ACHN (cell line): Measurements from ENCODE around the gene MMD.
"Not testable (repeated sequence)": the region's sequence is repeated elsewhere in the genome, so short reads cannot be mapped to it uniquely, and the experiment has no call there.

ENCODE experiments used
- DNase-seq: peaks from one replicate; pipeline ENCODE4 v3.0.0-alpha.2; 2015
- in situ Hi-C: cut with HindIII; loops from 2 replicates; pipeline ENCODE4 v1.10.0; 2017; ENCODE audit warnings: low sequenced_read_pairs, low pct_ligation_motif_present, low pct_unique_long_range_greater_than_20kb

MMD gene, protein sequence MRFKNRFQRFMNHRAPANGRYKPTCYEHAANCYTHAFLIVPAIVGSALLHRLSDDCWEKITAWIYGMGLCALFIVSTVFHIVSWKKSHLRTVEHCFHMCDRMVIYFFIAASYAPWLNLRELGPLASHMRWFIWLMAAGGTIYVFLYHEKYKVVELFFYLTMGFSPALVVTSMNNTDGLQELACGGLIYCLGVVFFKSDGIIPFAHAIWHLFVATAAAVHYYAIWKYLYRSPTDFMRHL

DNA sequence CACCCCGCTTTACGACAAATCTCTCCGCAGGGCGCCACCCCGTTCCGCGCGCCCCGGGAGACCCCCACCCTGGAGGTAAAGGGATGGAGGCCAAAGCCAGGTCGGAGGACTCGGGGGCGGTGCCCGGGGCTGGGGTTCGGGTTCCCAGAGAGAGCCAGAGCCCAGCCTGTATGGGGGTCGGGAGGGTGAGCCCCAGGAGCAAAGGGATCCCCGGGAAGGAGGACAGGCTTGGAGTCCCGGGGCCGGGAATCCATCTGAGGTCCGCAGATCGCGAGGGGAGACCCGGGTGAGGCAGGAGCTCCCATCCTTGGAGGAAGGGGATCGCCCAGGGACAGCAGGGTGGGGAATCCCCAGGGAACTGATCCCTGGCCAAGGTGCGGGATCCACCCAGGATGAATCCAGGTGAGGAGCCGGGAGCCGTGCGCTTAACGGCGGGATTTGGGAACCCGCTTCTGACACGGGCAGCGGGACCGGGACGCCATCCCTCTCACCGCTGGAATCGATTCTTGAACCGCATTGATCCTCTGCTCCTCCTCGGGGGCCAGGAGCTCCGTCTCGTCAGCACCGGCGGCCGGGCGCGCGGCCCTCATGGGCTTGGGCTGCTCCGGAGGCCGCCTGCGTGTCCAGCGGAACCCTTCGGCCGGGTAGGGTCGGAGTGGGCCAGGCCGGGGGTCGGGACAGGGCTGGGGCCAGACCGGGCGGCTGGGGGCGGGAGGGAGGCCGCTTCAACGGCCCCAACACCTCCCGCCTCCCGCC is at the start of gene MMD:
TSS of gene MMD (minus strand) at position 657 of the 756 bp plus-strand sequence. CDS start at position 517, 140 bp downstream.
- DNase-seq = no peak
- in situ Hi-C loops = no loop called here

DNA sequence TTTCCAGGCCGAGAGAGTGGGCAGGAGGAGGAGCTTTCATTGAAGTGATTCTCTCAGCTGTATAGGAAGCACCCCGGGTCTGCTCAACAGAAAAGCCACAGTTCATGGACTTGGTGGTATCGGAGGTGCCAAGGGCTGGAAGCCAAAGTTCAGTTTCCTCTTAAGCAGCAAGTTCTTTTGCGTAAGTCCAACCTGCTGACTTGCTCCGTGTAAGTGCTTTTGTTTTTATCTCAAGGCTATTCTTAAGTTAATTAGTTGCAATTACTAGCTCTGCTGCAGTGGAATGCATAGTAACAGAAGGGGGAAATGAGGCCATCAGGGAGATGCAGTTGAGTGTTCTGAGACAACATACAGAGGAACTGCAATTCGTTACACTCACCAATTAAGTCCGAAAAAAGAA is 45.0 kb upstream of the MMD start:
- DNase-seq = no peak
- in situ Hi-C loops = no loop called here

DNA sequence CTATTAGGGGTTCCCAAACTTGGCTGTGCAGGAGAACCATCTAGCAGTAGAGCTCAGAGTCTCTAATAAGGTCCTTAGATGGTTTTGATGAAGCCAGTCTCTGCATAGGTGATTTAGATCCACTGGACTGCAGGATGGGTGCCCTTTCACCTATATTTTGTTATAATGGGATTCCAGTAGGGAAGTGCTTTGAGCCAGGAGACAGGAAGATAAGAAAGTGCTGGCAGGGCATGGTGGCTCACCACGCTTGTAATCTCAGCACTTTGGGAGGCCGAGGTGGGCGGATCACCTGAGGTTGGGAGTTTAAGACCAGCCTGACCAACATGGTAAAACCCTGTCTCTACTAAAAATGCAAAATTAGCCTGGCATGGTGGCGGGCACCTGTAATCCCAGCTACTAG is 44.1 kb upstream of the MMD start:
- in situ Hi-C loops, DNase-seq: not testable (repeated sequence)

DNA sequence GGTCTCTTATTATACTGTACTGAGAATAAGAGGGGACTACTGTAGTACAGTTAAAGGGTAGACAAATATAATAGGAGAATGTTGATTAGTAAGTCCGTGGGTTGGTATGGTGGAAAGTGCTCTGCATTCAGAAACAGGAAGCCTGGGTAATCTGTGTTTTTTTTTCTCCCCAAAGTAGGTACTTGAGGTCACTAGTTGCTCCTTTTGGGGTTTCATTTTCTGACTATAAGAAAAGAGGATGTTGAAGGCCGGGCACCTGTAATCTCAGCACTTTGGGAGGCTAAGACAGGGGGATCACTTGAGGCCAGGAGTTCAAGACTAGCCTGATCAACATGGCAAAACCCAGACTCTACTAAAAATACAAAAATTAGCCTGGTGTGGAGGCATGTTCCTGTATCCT is 42.0 kb upstream of the MMD start:
- in situ Hi-C loops = no loop called here
- DNase-seq = no peak

DNA sequence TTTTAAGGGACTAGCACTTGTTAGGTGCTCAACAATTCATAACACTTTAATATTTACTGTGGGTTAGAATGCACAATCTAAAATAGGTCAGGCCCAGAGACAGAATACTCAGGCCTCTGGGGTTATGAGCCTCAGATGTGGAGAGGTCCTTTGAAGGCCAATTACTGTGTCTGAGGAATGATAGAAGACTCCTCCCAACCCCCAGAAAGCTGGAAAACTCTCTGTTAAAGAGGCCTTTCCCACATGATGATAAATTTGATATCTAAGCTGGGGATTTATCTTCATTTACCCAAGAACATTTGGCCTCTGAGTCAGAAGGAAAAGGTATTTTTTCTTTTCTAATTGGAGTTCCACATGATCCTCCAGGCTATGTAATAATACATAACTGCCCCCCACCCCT is 41.1 kb upstream of the MMD start:
- in situ Hi-C loops = no loop called here
- DNase-seq = no peak

DNA sequence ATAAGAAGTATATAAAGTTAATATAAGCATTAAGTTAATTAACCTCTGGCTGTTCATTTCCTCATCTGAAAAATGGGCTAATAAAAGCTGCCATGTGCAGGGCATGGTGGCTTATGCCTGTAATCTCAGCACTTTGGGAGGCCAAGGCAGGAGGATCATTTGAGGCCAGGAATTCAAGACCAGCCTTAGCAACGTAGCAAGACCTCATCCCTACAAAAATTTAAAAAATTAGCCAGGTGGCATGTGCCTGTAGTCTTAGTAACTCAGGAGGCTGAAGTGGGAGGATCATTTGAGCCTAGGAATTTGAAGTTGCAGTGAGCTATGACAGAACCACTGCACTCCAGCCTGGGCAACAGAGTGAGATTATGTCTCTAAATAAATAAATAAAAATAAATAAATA is 40.6 kb upstream of the MMD start:
- in situ Hi-C loops = no loop called here

DNA sequence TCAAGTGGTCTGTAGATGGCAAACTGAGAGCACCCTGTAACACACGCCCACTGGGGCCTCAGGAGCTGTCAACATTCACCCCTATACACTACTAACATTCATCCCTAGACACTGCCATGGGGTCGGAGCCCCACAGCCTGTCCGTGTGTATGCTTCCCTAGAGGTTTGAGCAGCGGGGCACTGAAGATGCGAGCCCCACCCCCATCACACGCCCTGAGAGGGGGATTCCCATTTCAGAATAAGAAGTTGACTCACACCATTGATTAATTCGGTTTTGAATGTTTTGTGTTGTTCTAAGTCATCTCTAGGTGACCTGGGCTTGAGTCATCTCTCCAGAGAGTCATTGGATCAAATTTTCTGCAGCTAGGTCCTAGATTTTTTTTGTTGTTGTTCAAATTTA is 37.3 kb upstream of the MMD start:
- in situ Hi-C loops = no loop called here

More for the DNA sequence above, 40.6 kb upstream of the MMD start:
- no peak for DNase-seq

DNA sequence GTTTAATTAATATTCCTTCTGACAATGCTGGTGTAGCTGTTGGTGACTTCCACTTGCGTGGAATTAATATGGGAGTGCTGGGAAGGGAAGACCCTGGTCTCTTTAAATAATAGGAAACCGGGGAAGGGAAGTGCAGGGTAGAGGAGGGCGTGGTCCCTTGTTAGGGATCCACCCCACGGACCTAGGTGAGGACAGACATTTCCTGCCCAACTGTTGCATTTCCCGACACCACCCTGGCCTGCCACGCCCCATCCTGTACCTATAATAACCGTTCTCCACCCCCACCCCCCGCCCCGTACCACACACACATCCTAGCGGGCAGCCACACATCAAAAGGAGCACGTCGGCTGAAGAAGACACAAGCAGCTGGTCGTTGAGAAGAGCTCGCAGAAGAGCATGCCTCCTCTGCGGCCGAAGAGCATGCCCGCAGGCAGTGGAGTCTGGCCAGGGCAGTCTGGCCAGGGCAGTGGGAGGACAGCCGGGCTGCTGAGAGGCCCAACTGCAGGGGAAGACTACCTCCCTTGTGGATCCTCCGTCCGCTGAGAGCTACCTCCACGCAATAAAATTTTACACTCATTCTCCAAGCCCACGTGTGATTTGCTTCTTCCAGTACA is 36.8 kb upstream of the MMD start:
- no peak for DNase-seq

More for the DNA sequence above, 37.3 kb upstream of the MMD start:
- DNase-seq = peak; percentile 30

DNA sequence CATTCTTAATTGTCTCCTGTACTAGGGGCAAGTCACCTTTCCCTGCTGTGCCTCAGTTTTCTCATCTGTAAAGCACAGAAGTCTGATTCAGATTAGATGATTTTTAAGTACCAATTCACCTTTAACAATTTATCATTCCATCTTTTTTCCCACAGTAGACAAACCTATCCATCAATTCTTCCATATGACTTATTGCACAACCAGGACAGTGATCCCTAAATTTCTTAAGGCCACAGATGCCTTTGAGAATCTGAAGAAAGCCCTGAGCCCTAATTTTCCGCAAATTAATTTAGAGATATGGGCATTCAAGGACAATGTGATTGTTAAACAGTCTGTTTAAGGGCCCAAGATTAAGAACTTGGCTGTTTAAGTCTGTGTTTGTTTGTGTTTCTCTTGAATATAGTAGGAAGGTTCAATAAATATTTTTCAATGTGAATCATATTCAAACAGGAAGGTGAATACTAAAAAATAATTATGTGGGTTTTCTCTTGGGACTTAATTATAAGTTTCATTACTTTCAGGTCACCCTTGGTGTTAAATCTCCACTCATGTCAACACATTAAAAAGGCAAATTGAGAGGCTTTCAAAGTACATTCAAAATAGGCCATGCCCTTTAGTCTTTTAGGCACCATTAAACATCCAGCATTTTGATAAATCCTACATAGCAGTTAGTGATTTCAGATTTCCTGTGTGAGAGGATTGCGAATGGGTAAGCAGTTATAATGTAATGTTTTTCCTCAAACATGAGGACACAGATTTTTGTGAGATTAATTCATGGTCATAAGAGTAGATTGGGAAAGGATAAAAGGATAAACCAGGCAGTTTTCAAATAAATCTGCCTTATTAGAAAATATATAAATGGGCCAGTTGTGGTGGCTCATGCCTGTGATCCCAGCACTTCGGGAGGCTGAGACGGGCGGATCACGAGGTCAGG is 34.9 kb upstream of the MMD start:
- in situ Hi-C loops = no loop called here

More for the DNA sequence above, 36.8 kb upstream of the MMD start:
- in situ Hi-C loops = no loop called here

DNA sequence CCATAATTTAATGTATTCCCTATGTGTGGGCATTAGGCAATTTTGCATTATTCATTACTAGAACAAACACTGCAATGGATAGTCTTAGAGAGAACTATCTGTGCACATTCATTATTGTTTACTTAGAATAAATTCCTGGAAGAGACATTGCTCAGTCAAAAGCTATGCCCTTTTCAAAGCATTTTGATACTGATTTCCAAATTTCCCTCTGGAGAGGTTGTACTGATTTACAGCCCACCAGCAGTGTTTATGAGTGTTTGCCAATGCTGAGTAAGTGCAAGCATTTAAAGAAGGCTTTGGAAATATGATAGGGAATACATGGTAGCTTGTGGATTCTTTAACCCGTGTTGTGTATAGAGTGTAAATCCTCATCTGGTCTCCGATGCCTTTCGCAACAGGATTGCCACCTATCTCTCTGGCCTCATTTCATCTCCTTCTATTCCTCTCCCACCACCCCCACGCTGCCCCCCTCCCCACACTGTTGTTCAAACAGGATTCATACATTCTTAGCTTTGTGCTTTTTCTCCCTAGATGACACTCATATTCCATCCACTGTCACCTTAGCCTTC is 33.4 kb upstream of the MMD start:
- DNase-seq = peak; percentile 65
- in situ Hi-C loops = no loop called here

More for the DNA sequence above, 34.9 kb upstream of the MMD start:
- no peak for DNase-seq

DNA sequence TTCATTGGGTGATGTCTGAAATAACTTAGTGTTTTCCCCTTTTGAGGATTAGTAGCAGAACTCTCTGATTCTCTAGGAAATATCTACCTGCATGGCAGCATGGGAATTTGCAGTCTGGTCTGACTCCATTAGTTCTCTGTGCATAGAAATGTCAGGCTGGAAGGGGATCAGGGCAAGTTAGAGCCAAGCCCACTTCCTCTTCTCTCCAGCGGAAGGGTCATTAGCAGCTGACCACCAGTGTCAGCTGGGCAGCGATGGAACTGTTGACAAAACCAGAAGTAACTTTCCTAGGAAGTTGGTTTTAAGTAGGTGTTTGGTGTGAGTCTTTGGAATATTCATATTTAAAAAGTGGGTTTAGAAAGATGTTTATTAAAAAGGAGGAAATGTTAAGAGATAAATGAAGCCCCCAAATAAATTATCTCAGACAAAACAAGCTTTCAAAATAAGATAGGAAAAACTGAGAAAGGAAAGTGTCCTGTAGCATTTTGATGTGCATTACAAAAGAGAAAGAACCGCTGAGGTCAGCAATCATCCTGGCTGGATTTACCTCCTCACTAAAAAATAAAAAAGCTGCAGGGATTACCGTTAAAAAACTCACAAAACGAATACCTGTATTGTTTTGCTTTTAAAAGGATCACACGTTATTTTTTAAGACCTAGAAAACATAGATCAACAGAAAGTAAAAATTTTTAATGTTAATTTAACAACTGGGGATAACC is 32.4 kb upstream of the MMD start:
- in situ Hi-C loops = no loop called here
- no peak for DNase-seq

DNA sequence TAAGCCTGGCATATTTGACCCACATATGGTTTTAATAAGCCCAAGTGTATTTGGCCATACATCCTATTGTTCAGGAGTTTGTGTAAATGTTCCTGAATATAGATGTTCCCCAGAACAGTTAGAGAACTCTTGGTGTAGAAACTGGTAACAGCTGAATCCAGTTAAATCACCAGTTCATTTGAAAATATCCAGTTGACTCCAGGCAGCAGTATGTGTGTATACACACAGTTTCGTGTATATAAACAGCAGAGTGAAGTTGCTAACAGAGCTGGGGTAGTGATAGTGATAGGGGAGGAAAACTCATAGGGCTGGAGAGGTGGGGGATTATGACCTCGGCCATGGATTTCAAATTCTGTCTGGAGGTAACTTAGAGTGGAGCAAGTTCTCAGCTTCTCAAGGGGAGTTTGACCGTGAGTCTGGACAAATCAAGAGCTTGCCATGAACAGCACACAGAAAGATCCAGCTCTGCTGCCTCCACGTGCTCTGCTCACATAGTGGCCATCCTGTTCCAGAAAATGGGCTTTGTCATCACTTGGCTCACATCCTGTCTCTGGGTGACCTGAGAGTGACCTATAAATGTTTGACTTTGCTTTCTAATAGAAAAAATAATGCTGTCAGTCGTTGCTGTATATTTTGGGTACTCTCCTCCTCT is 30.6 kb upstream of the MMD start:
- DNase-seq = peak; percentile 29
- in situ Hi-C loops = no loop called here

DNA sequence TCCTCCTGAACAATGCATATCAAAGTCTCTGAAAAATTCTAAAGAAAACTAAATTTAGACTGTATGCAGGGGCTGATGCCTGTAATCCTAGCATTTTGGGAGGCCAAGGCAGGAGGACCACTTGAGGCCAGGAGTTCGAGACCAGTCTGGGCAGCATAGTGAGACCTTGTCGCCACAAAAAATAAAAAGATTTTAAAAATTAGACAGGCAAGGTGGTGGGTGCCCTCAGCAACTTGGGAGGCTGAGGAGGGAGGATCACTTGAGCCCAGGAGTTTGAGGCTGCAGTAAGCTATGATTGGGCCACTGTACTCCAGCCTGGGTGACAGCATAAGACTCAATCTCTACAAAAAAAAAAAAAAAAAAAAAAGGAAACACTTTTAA is 30.1 kb upstream of the MMD start:
- no peak for DNase-seq
- in situ Hi-C loops = no loop called here

DNA sequence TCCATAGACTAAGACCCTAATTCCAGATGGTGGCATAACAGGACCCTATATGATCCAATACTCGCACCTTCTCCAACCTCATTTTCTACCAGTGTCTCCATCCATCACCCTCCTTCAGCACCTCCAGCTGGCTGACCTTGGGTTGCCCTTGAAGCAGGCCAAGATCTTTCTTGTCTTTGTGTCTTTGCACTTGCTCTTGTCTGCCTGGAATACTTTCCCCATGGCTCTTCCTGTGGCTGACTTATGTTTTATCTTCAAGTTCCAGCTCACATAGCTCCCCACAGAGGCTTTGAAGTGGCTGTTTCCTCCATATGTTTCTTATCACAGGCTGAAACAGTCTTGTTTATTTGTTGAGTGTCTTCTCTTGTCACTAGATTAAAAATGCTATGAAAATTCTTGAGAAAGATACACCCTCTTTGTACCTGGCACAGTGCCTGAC is 29.6 kb upstream of the MMD start:
- DNase-seq = no peak
- in situ Hi-C loops = no loop called here

DNA sequence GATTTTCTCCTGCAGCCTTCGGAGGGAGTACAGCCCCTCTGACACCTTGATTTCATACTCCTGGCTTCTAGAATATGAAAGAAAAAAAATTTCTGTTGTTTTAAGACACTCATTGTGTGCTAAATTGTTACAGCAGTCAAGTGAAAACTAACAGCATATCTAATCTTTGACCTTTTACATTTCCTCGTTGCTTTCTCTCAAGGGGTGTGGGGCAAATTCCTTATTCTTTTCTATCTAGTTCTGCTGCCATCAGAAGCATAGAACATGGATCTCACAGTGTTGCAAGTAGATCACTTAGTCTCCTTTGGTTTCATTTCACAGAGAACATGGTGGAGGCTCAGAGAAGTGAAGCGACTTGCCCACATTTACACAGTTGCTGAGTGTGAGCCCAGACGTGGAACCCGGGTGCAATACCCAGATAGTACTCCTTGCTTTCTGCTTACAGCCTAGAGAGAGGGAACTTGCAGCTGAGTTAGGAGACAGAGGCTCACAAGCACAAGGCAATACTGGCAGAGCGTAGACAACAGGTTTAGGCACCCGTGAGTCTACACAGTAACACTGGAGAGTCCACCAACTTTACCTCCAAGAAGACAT is 28.7 kb upstream of the MMD start:
- in situ Hi-C loops = no loop called here

DNA sequence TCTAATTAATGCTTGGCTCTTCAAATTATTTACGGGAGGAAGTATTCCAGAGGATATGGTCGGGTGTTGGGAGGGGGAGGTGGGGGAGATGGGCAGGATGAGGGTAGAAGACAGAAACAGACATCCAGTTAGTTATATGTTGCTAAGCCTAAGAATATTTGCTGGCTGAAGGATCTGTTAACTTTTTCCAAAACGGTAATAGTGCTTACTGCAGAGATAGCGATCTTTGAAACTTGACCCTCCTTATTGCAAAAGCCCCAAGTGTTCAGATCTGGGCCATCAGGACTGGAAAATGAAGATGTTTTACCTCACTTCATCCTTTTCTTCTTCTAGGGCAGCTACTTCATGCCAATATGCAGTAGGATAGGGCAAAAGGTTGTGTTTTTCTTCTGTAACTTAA is 27.0 kb upstream of the MMD start:
- DNase-seq = no peak
- in situ Hi-C loops = no loop called here

More for the DNA sequence above, 28.7 kb upstream of the MMD start:
- DNase-seq = no peak

DNA sequence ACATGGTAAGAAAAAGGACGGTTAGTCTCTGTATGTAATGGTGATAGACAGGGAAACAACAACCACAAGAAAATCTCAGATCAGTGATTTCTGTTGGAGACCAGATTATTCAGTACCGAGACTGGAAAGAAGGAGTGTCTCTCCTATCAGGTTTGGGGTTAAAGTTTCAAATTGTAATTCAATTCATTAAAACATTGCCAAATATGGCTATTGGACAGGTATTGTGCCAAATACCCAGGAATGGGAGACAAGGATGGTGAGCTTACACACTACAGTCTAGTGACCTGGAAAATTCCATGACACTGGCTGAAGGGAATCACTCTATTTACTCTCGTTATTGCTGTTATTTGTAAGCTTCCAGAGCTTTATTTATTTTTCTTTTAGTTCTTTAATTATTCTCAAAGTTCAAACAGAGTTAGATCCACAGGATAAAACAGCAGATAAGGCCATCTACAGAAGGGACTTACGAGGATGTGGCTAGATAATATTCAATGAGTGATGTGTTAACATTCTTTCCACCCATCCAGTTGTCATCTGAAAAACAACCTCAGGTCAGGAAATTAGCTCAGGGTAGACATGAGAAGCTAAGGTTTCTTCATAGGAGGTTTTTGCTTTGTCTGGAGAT is 25.1 kb upstream of the MMD start:
- in situ Hi-C loops = no loop called here
- DNase-seq = no peak
